HG02610 (cell line): ENCODE results near the gene MKKS.
"Not testable (repeated sequence)": the region's sequence is repeated elsewhere in the genome, so short reads cannot be mapped to it uniquely, and the experiment has no call there.

ENCODE experiments used
- ATAC-seq: cut with Tn5 transposase; IDR thresholded peaks from one replicate; pipeline ENCODE4 v1.9.1; 2021; ENCODE audit warnings: mild to moderate bottlenecking, moderate library complexity; ENCODE audit not compliant: unreplicated experiment

MKKS gene

DNA sequence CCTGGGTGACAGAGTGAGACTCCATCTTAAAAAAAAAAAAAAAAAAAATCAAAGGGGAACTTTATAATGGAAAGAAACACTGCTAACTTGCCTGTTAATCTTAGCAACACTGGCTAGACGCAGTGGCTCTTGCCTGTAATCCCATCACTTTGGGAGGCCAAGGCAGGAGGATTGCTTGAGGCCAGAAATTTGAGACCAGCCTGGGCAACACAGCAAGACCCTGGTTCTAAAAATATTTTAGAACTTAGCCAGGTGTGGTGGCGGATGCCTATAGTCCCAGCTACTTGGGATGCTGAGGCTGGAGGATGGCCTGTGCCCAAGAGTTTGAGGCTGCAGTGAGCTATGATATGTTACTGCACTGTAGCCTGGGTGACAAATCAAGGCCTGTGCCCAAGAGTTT lies 16.8 kb downstream of the MKKS start:
- ATAC-seq, result not testable (repeated sequence)

DNA sequence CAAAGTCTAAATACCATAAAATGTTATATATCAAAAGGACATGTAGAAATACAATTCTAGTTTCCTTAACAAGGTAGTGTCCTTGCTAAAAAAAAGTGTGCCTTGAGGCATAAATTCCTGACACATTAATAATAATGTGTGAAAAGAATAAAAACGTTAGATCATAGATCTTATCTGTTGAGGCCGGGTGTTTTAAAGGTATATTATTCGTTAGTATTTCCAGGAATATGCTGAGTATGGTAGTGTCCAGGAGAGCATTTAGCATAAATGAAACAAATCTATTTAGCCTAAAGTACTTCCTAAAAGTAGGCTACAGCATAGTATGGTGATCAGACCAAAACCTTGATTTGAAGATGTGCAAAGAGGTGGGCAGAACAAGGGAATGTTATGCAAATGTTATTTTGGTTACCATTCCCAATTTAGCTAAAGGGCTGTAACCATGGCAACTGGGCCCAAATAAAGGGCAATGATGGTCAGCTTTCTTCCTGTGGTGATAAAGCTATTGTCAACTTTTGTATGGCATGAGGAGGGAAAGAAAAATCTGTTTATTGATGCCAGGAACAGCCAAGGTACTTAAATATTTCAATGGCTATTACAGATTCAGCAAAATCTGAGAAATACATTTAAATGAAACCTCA lies 18.9 kb downstream of the MKKS start:
- no peak for ATAC-seq

DNA sequence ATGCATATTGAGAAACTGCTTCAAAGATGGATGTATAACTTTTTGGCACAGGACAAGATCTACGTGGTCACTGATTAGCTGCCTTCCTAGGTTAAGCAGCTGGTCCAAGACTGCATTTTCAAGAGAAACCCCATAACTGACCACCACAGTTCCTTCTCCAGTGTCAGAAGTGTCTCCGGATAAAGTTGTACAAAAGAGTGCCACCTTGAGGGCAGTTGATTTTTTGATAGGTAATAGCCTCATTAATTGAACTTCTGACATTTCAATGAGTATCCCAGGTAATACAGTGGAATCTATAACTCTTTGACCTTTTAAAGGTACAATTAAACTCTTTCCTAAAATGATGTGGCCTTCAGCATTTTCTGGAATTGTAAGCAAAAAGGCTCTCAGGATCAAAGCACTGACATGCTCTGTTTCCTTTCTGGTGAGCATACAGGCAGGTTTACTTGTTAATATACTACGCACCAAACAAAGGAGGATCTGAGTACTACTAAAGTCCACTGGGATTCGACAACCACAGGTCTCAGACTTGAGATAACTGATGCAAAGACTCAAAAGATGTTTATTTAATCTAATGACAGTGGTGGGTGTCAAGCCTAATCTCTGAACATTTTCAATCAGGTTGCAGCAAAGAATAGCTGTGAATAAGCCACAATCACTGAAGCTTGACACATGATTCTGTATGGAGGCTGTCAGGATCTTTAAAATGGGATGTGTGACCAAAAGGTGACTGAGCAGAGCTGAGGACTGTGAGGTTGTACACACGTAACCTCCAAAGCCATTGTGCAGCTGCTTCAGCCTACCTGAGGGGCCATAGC lies 21.2 kb downstream of the MKKS start:
- ATAC-seq, result no peak

DNA sequence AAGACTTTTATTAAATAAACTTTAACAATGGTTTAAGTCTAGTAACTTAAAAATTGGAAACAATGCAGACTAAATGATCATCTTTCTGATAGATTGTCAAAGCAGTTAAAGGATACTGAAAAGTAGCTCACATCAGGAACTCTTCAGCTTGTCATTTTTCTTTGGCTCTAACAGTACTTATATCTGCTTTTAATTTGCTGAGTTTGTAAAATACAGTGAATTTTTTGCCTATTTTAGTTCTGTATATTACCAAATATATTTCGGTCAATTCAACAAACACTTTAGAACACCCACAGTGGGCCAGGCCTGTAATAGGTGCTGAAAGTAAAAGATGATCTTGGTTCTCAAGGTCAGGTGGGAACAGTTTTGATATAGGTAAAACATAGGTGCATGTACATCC lies 22.3 kb downstream of the MKKS start:
- ATAC-seq, result no peak

DNA sequence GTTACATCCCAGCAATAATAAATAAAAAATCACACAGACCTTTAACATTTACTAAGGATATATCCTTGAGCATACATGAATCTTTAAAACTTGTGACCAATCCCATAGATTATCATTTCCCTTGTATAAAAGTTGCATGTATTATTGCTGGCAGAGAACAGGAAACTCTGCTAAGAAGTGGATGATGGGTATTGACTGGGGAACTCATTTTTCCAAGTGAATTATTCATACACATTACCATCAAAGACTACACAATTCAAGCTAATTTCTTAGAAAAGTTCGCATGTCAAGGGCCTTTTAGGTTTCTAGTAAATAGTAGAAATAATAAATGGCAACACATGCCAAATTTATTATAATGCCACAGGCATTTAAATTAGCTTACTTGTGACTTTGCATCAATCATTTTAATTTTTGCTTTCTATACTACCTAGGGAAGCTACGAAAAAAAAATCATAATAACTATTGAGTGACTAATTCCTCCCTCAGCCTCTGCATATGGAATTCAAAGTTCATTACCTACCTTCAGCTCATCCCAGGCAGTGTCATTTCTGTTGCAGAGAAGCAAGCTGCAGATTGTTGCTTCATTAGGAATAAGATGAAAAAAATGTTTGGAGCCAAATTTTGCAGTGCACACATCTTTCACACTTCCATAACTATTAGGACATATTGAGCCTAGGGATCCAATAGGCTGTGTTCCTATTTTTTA lies 25.8 kb downstream of the MKKS start:
- no peak for ATAC-seq

DNA sequence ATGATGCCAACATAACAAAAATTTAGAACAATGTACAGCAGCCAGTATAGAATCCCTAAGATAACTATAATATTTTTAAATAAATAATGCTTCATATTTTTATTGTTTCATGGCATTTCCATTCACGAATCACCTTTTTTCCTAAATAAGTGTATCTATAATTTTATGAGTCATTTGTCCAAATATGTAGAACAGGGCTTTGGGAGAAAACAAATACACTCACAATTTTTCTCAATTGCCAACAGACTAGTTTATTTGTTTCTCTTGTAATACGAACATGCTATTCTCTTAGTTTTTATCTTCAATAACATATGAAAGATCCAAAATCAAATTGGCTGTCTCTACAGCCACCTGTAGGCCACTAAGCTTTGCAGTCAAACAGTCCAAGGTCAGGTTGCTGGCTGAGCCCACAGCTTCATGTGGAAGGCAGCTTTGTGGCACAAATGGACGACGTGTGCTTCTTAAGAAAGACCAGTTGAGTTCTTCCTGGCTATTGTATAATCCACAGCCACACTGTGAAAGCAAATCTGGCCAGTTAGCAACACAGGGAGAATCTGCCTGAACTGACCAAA lies 29.0 kb downstream of the MKKS start:
- no peak for ATAC-seq

DNA sequence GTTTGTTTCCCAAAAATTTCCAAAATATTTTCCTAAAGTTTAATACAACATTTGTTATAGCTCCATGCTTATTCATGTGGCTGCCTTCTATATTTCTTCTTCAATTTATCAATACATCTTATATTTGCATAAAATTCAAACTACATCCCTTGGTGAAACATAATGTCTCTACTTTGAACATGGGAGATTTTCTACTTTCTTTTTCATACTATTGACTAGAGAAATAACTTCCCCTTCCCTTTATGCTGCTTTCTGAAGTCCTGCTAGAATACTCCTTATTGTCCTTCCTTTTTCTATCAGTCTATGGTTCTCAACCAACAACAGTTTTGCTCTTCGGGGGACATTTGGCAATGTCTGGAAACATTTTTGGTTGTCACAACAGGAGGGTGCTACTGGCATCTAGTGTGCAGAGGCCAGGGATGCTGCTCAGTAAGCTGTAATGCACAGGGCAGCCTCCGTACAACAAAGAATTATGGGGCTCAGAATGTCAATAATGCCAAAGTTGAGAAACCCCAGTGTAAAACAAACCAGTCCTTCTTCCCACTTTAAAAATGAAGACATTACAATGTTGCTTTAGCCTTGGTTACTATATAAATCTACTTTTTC lies 29.9 kb downstream of the MKKS start:
- no peak for ATAC-seq

DNA sequence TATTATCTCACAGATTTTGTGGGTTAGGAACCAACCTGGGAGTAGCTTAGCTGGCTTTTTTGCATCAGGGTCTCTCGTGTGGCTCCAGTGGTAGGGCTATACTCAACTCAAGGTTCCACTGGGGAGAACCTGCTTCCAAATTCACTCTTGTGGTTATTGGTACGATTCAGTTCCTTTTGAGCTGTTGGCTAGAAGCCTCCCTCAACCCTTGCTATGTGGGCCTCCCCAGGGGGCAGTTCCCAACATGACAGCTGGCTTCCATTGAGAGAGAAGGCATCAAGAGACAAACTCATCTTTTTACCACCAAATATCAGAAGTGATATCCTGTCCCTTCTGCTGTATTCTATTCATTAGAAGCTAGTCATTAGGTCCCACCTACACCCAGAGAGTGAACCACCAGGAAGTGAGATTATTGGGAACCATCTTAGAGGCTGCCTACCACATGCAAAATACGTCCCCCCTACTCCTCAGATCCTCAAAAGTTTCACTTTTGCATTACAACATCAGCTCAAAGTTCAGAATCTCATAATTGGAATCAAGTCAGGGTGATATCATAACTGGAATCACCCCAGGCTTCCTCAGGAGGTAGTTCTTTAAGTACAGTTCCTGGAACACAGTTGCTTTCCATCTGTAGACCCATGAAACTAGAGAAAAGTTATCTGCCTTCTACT lies 30.9 kb downstream of the MKKS start:
- ATAC-seq, result peak; percentile 61

DNA sequence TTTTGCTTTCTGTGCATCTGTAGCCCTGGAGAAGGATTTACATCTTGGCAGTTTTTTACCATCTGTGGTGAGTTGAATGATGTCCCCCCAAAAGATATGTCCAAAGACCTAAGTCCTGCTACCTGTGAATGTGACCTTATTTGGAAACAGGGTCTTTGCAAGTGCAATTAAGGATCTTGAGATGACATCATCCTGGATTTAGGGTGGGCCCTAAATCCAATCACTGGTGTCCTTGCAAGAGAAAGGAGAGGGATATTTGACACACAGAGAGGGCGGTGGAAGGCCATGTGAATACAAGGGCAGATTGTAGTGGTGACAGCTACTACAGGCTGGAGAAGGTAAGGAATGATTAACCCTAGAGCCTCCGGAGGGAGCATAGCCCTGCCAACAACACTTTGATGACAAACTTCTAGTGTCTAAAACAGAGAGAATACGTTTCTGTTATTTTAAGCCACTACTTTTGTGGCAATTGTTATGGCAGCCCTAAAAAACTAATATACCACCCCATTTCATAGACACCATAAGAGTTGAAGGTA lies 35.1 kb downstream of the MKKS start:
- no peak for ATAC-seq

DNA sequence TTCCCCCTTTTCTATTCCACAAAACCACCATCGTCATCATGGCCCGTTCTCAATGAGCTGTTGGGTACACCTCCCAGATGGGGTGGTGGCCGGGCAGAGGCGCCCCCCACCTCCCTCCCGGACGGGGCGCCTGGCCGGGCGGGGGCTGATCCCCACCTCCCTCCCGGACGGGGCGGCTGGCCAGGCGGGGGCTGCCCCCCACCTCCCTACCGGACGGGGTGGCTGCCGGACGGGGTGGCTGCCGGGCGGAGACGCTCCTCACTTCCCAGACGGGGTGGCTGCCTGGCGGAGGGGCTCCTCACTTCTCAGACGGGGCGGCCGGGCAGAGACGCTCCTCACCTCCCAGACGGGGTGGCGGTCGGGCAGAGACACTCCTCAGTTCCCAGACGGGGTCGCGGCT lies 39.3 kb downstream of the MKKS start:
- not testable (repeated sequence) for ATAC-seq

DNA sequence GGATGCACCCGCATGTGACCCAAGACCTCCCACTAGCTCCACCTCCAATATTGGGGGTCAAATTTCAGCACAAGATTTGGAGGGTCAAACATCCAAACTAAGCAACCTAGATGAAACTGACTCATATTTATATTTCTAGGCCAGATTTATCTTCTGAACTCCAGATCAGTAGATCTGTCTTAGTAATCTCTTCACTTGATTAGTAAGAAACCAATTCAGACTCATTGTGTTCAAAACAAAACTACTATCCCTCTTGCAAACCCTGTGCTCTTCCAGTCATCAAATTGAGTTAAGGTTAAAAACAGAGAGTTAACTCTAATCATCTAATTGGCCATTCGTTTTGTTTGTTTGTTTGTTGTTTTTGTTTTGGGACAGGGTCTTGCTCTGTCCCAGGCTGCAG lies 43.3 kb downstream of the MKKS start:
- no peak for ATAC-seq

DNA sequence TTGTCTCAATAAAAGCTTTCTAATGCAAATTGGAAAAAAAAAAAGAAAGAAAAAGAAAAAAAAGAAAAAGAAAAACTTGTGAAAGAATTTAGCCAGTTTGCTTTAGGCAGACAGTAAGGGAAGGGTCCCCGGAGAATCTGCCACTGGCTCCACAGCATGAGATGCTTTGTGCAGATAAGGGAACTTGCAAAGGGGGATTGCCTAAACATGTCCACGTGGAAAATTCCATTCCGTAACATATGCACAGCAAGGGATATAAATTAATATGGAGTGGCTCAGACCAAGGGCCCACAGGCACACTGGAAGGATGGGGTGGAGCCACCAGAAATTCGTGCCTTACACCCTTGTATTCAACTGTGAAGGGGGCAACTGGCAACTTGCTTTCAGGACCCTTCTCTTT lies 45.4 kb downstream of the MKKS start:
- no peak for ATAC-seq

DNA sequence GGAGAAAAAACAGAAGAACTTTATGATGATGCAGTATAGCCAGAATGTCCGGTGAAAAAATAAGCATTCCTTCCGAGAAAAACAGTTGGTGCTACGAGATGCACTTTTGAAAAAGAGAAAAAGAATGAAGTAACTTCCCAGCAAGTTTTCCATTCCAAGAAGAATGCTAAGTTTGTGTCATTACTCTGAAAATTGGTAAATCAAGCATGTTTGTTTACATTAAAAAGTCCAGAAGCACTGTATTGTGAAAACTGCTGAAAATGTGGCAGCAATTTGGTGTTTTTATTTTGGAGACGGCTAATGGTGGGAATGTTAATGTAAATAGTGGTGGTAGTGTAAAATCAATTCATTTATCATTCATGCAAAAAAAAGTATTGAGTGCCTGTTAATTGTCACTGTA lies 46.3 kb downstream of the MKKS start:
- no peak for ATAC-seq

DNA sequence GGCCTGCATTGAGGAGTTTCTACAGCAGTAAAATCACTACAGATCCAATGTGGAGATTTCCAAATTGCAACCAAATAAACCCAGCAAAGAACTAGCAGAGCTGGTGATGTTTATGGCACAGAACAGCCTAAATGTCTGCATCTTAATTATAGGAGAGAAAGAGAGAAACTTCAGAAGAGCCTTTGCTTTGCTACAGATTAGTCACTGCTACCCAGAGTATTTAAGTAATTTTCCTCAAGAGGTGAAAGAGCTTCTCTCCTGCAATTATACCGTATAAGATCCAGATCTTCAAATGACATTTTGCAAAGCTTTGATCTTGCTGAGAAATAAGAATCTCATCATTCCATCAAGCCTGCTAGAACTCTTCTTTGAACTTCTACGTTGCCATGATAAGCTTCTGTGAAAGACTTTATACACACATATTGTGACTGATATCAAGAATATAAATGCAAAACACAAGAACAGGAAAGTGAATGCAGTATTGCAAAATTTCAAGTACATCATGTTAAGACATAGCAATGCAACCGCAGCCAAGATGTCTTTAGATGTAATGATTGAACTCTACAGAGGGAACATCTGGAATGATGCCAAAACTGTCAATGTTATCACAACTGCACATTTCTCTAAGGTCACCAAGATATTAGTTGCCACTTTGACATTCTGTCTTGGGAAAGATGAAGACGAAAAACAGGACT lies 48.0 kb downstream of the MKKS start:
- ATAC-seq, result no peak

DNA sequence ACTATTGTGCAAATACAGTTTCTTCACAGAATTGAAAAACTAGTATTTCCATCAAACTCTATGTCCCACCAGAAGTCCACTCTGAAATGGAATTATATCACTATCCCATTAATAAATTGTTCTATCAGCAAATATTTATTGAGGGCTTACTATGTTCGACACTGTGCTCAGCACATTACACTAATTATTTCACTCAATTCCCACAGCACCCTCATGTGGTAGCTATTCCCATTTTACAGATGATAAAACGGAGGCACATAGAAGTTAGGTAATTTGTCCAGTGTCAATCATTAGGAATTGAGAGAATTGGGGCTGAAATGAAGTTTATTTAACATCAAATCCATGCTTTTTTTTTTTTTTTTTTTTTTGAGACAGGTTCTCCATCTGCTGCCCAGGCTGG lies 52.5 kb downstream of the MKKS start:
- no peak for ATAC-seq

DNA sequence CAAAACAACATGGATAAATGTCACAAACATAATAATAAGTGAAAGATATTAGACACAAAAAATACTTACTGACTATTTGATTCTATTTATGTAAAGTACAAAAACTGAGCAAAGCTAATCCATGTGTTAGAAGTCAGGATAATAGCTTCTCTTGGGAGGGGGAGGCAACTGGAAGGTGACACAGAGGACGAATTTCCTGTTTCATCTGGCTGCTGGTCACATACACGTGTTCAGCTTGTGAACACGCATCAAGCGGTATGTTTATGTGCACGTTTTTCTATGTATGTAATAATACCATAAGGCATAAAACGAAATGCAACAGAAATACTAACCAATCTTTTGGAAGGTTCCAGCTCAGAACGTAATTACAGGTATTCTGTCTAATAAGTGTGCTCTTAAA lies 54.3 kb downstream of the MKKS start:
- no peak for ATAC-seq

DNA sequence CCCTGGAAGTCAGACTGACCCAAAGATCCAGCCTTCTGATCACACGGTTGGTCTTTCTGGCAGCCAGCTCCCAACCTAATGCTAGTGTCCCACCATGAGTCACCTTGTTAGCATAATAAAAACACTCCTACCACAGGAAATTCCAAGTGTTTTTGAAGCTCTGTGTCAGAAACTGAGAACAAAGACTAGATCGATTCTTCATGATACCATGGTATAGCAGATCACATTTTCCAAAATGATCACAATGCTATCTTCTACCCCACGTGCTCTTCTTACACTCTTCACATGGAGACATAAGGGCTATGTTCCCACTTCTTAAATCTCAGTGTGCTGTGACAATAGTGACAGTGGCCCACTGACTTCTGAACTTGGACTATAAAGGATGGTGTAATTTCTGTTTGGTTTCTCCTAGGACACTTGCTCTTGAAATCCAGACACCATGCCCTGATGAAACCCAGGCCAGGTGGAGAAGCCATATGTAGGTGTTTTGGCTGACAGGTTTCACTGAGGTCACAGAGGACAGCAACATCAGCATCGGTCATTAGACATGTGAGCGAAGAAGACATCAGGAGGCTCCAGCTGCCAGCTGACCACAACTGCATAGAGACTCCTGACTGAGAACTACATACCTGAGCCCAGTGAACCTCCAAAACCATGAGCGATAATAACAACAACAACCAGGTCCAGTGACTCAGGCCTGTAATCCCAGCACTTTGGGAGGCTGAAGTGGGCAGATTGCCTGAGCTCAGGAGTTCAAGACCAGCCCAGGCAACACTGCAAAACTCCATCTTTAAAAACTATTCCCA lies 57.5 kb downstream of the MKKS start:
- no peak for ATAC-seq

DNA sequence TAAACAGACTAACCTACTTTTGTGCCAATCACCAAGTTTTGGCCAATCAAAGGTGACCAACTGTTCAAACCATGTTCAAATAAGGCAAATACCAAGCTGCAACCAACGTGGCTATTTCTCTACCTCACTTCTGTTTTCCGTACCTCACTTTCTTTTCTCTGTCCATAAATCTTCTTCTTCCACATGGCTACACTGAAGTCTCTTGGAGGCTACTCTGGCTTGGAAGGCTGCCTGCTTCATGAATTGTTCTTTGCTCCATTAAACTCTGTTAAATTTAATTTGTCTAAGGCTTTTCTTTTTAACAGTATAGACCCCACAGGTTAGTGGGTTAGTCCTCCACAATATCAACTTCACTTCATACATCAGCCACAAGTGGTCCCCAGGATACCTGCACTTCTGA lies 58.8 kb downstream of the MKKS start:
- ATAC-seq, result no peak

DNA sequence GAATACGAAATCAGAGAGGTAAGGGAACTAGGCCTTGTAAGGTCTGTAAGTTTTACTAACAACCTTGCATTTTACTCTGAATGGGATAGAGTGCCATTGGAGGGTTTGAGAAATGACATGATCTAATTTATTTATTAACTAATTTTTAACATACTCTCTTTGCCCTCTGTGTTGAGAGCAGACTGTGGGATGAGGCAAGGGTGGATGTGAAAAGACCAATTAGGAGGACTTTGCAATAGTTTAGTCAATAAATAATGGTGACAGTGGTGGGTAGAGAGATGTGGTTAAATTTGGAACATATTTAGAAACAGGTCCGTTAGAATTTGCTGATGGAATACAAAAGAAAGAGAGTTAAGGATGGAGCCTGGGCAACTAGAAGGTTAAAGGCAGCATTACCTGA lies 60.0 kb downstream of the MKKS start:
- no peak for ATAC-seq
